Dedifferentiated amniotic fluid mesenchymal stem cell (primary cell): ENCODE results near the gene BCL11A.
A peak's percentile ranks its signal among the peaks of the same experiment; 100 is the strongest.

ENCODE experiments used
- DNase-seq: peaks from one replicate; pipeline ENCODE4 v3.0.0-alpha.2; 2016; ENCODE audit errors: extremely low spot score

BCL11A gene

GRCh38 chr2:60485550-60485949 lies 67.9 kb downstream of the BCL11A start:
- no peak for DNase-seq

- no peak for DNase-seq
Observed at GRCh38 chr2:60485055-60485454, 68.4 kb downstream of the BCL11A start.

- DNase-seq, result peak; percentile 95
Observed at GRCh38 chr2:60484133-60484645, 69.3 kb downstream of the BCL11A start.

GRCh38 chr2:60483401-60483800 lies 70.1 kb downstream of the BCL11A start:
- peak; percentile 95 for DNase-seq

GRCh38 chr2:60482222-60482621 lies 71.2 kb downstream of the BCL11A start:
- no peak for DNase-seq

GRCh38 chr2:60481257-60481656 lies 72.2 kb downstream of the BCL11A start:
- no peak for DNase-seq

- DNase-seq, result no peak
Observed at GRCh38 chr2:60480089-60480773, 73.2 kb downstream of the BCL11A start.

- DNase-seq, result peak; percentile 28
Observed at GRCh38 chr2:60479226-60480088, 74.0 kb downstream of the BCL11A start.

- no peak for DNase-seq
Observed at GRCh38 chr2:60478660-60479059, 74.8 kb downstream of the BCL11A start.

GRCh38 chr2:60476206-60476954 lies 77.1 kb downstream of the BCL11A start:
- no peak for DNase-seq

GRCh38 chr2:60475123-60475830 lies 78.2 kb downstream of the BCL11A start:
- no peak for DNase-seq

- no peak for DNase-seq
Observed at GRCh38 chr2:60474301-60474700, 79.2 kb downstream of the BCL11A start.

GRCh38 chr2:60473546-60473945 lies 79.9 kb downstream of the BCL11A start:
- DNase-seq, result no peak

- no peak for DNase-seq
Observed at GRCh38 chr2:60472663-60473289, 80.7 kb downstream of the BCL11A start.

GRCh38 chr2:60472041-60472440 lies 81.4 kb downstream of the BCL11A start:
- no peak for DNase-seq

- DNase-seq, result no peak
Observed at GRCh38 chr2:60470340-60470739, 83.1 kb downstream of the BCL11A start.

- no peak for DNase-seq
Observed at GRCh38 chr2:60469536-60470317, 83.7 kb downstream of the BCL11A start.

- peak; percentile 88 for DNase-seq
Observed at GRCh38 chr2:60468382-60469085, 84.9 kb downstream of the BCL11A start.

- DNase-seq, result no peak
Observed at GRCh38 chr2:60466161-60466702, 87.2 kb downstream of the BCL11A start.
